ENCODE data around the gene CD74. TPM values are rescaled to one million over a fixed set of nuclear protein-coding genes. Genes with fewer than 3 reads are reported as not detected.

Gene CD74
- total and polyA plus RNA-seq, 2 of the 13 experiments (the other 11 are each of a cell fraction or from before 2014, with no cell fraction given) = 34.1 to 84.4 TPM

GRCh38 chr5:150436141-150436680, 23.5 kb upstream of the CD74 start (continued):
- no peak for TF ChIP-seq SIX4 (CRISPR knock-in tag; IDR thresholded peaks at IDR 0.05)
- TF ChIP-seq MATR3 (CRISPR knock-in tag; IDR thresholded peaks at IDR 0.05) = no peak
- TF ChIP-seq ZNF282 (IDR thresholded peaks at IDR 0.05; ENCODE audit: partially characterized antibody) = no peak
- no peak for TF ChIP-seq GFI1 (CRISPR knock-in tag; IDR thresholded peaks at IDR 0.05; ENCODE audit: borderline replicate concordance)
- TF ChIP-seq, protein P1, sequence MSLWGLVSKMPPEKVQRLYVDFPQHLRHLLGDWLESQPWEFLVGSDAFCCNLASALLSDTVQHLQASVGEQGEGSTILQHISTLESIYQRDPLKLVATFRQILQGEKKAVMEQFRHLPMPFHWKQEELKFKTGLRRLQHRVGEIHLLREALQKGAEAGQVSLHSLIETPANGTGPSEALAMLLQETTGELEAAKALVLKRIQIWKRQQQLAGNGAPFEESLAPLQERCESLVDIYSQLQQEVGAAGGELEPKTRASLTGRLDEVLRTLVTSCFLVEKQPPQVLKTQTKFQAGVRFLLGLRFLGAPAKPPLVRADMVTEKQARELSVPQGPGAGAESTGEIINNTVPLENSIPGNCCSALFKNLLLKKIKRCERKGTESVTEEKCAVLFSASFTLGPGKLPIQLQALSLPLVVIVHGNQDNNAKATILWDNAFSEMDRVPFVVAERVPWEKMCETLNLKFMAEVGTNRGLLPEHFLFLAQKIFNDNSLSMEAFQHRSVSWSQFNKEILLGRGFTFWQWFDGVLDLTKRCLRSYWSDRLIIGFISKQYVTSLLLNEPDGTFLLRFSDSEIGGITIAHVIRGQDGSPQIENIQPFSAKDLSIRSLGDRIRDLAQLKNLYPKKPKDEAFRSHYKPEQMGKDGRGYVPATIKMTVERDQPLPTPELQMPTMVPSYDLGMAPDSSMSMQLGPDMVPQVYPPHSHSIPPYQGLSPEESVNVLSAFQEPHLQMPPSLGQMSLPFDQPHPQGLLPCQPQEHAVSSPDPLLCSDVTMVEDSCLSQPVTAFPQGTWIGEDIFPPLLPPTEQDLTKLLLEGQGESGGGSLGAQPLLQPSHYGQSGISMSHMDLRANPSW (CRISPR knock-in tag; IDR thresholded peaks at IDR 0.05; ENCODE audit: borderline replicate concordance) = no peak
- TF ChIP-seq ZNF276 (CRISPR knock-in tag; IDR thresholded peaks at IDR 0.05; ENCODE audit: low read depth) = no peak
- TF ChIP-seq SALL2 (CRISPR knock-in tag; IDR thresholded peaks at IDR 0.05) = no peak
- TF ChIP-seq THAP11 (CRISPR knock-in tag; IDR thresholded peaks at IDR 0.05) = 0 out of 2 replicates have a peak, but pooled peaks have one; percentile 31
- TF ChIP-seq TEAD3 (CRISPR knock-in tag; optimal IDR thresholded peaks at IDR 0.05; ENCODE audit: borderline replicate concordance) = peak; percentile 50
- TF ChIP-seq ZHX2 (IDR thresholded peaks at IDR 0.05; ENCODE audit: low read depth) = no peak
- no peak for TF ChIP-seq ZHX2 (CRISPR knock-in tag; IDR thresholded peaks at IDR 0.05; ENCODE audit: borderline replicate concordance)
- peak; percentile 70; the same call in 1 of the 2 replicates for TF ChIP-seq RFX5 (IDR thresholded peaks at IDR 0.05; ENCODE audit: low read depth, low read length)
- no peak for TF ChIP-seq NFIB (CRISPR knock-in tag; IDR thresholded peaks at IDR 0.05; ENCODE audit: borderline replicate concordance)
- TF ChIP-seq ZNF768 (CRISPR knock-in tag; IDR thresholded peaks at IDR 0.05) = peak; percentile 77
- TF ChIP-seq RFXANK (CRISPR knock-in tag; IDR thresholded peaks at IDR 0.05) = peak; percentile 83; the same call in 1 of the 2 replicates
- TF ChIP-seq, protein P2, sequence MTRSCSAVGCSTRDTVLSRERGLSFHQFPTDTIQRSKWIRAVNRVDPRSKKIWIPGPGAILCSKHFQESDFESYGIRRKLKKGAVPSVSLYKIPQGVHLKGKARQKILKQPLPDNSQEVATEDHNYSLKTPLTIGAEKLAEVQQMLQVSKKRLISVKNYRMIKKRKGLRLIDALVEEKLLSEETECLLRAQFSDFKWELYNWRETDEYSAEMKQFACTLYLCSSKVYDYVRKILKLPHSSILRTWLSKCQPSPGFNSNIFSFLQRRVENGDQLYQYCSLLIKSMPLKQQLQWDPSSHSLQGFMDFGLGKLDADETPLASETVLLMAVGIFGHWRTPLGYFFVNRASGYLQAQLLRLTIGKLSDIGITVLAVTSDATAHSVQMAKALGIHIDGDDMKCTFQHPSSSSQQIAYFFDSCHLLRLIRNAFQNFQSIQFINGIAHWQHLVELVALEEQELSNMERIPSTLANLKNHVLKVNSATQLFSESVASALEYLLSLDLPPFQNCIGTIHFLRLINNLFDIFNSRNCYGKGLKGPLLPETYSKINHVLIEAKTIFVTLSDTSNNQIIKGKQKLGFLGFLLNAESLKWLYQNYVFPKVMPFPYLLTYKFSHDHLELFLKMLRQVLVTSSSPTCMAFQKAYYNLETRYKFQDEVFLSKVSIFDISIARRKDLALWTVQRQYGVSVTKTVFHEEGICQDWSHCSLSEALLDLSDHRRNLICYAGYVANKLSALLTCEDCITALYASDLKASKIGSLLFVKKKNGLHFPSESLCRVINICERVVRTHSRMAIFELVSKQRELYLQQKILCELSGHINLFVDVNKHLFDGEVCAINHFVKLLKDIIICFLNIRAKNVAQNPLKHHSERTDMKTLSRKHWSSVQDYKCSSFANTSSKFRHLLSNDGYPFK (CRISPR knock-in tag; IDR thresholded peaks at IDR 0.05; ENCODE audit: borderline replicate concordance) = peak; percentile 26; the same call in 1 of the 2 replicates
- no peak for TF ChIP-seq NKX3-1 (CRISPR knock-in tag; IDR thresholded peaks at IDR 0.05)
- 0 out of 2 replicates have a peak, but pooled peaks have one; percentile 9 for TF ChIP-seq BHLHE40 (IDR thresholded peaks at IDR 0.05; ENCODE audit: low read length)

Data from HepG2 (cell line).